Panc1 (cell line): ENCODE data around the gene EPHB6. TPM values are rescaled to one million over a fixed set of nuclear protein-coding genes. Genes with fewer than 3 reads are reported as not detected.

ENCODE experiments used
- ATAC-seq: fragments of 200-7000 bp; cut with Tn5 transposase; 2 replicates; pipeline ENCODE4 v1.9.1; 2020; ENCODE audit warnings: mild to moderate bottlenecking, moderate library complexity
- BruUV-seq: library from RNA; stranded (reverse); fragments of 400-500 nt; replicated peaks from 2 replicates; lab custom pipeline; 2021; lab: Mats Ljungman, UMichigan
- CTCF ChIA-PET: fragments of 300-600 bp; sonication (Branson Sonifier 250); formaldehyde crosslinking; loops from one replicate; lab custom pipeline; 2022; ENCODE audit warnings: antibody characterized with exemption; lab: Charles Lee
- POLR2A ChIA-PET: fragments of 300-600 bp; sonication (Branson Sonifier 250); formaldehyde crosslinking; loops from one replicate; lab custom pipeline; 2022; ENCODE audit warnings: antibody characterized with exemption; lab: Charles Lee
- DNase-seq: peaks from one replicate; pipeline ENCODE4 v3.0.0-alpha.2; 2010; ENCODE audit warnings: low read depth, low spot score
- H3K27ac ChIP-seq: 2 replicates; pipeline ENCODE4 v1.5.1; 2011; ENCODE audit warnings: mild to moderate bottlenecking, low read length, inconsistent platforms
- H3K27me3 ChIP-seq: fragments of 200-500 bp; sonication (Bioruptor generic); 2 replicates; pipeline ENCODE4 v1.6.0; 2014; ENCODE audit warnings: low read length, inconsistent platforms; ENCODE audit not compliant: control insufficient read depth, insufficient read depth
- H3K36me3 ChIP-seq: fragments of 200-500 bp; sonication (Bioruptor generic); 2 replicates; pipeline ENCODE4 v1.5.1; 2014; ENCODE audit warnings: inconsistent platforms, mild to moderate bottlenecking, low read length, moderate library complexity; ENCODE audit not compliant: control insufficient read depth, insufficient read depth
- H3K4me1 ChIP-seq: 2 replicates; pipeline ENCODE4 v1.5.1; 2011; ENCODE audit warnings: inconsistent platforms, mild to moderate bottlenecking, low read length, moderate library complexity; ENCODE audit not compliant: control insufficient read depth, insufficient read depth
- H3K4me3 ChIP-seq, 2 experiments: 2 replicates each; pipeline ENCODE4 v1.5.1; 2011 to 2012; ENCODE audit warnings: low read depth in 2 of 2, low read length in 2 of 2, mild to moderate bottlenecking in 2 of 2, inconsistent platforms in 1 of 2, moderate library complexity in 1 of 2
- H3K9me3 ChIP-seq: fragments of 200-500 bp; sonication (Bioruptor generic); 2 replicates; pipeline ENCODE4 v1.5.1; 2014; ENCODE audit warnings: low read depth, mild to moderate bottlenecking, inconsistent platforms, low read length, moderate library complexity; ENCODE audit not compliant: control insufficient read depth, insufficient read depth
- POLR2AphosphoS5 ChIP-seq: IDR thresholded peaks from 2 replicates; pipeline ENCODE4 v1.6.1; 2012; ENCODE audit warnings: mild to moderate bottlenecking, low read depth, low read length, moderate library complexity
- SIN3A ChIP-seq: IDR thresholded peaks from 2 replicates; pipeline ENCODE4 v1.6.1; 2012; ENCODE audit warnings: low read depth, mild to moderate bottlenecking, low read length, moderate library complexity, borderline replicate concordance; ENCODE audit not compliant: insufficient read depth
- TCF7L2 ChIP-seq: IDR thresholded peaks from 2 replicates; pipeline ENCODE4 v1.6.1; 2011; ENCODE audit warnings: mild to moderate bottlenecking, low read depth, low read length, inconsistent platforms
- in situ Hi-C: cut with HindIII; loops from 2 replicates; pipeline ENCODE4 v1.10.0; 2016; ENCODE audit warnings: low sequenced_read_pairs, low pct_unique_long_range_greater_than_20kb
- intact Hi-C: fragments of 100-400 bp; cut with micrococcal nuclease; formaldehyde crosslinking; loops from one replicate; pipeline ENCODE4 v1.10.0; 2022; ENCODE audit not compliant: unreplicated experiment
- total RNA-seq: library from RNA; stranded (reverse); gene quantifications from one replicate; pipeline ENCODE4 v1.2.1, GENCODE V29; 2021; ENCODE audit not compliant: unreplicated experiment
- TF ChIP-seq, protein P1 (sequence below), 2 experiments: IDR thresholded peaks; 2 replicates each; pipeline ENCODE4 v1.6.1; 2011 to 2012; ENCODE audit warnings: low read depth in 2 of 2, control low read depth in 1 of 2, low read length in 1 of 2, mild to moderate bottlenecking in 1 of 2, moderate library complexity in 1 of 2; ENCODE audit not compliant: insufficient read depth in 1 of 2
- TF ChIP-seq, protein P2 (sequence below): fragments of 450-650 bp; IDR thresholded peaks from 2 replicates; pipeline ENCODE4 v1.5.1; 2017; ENCODE audit warnings: mild to moderate bottlenecking

EPHB6 gene
- total RNA-seq, 1 experiment from 2014 or later: 0.54 TPM

DNA sequence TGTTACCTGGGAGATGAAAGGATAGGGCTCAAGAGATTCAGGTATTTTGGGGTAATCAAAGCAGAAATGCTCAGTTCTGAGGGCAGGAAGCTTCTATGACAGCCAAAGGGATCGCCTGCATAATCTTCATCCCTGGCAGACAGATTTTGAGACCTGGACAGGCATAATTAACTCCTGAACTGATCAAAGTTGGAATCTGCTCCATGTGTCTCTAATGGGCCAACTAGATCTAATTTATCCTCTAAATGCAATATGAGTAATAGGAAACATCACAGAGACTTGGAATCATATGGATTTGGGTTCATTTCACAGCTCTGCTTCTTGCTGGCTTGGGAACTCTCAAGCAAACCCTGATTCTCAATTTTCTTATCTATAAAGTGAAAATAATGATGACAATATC lies 41.2 kb upstream of the EPHB6 start:
- no TSS peak for BruUV-seq
- ATAC-seq: no peak
- H3K36me3 ChIP-seq: no peaks in the 10 kb centered on the region
- in situ Hi-C loops (no loop called here), intact Hi-C loops (loop anchor here (10.0 kb wide), 1 partner anchor 279 kb away; no protein-coding TSS in a partner anchor)
- H3K9me3 ChIP-seq: no peaks in the 10 kb centered on the region
- ChIA-PET CTCF (interaction anchor here (0.7 kb wide), 2 partner anchors 18 to 23 kb away, joined by 7 to 16 read pairs; no protein-coding TSS in a partner anchor), POLR2A (no interaction called here)
- H3K27me3 ChIP-seq: peaks cover 4% of the 10 kb centered on the region
- H3K4me3 ChIP-seq: no peak overlapping the region
- H3K4me1 ChIP-seq: no peaks in the 10 kb centered on the region
- no peak overlapping the region for H3K27ac ChIP-seq
- no peak for DNase-seq
- TF ChIP-seq, protein P1, sequence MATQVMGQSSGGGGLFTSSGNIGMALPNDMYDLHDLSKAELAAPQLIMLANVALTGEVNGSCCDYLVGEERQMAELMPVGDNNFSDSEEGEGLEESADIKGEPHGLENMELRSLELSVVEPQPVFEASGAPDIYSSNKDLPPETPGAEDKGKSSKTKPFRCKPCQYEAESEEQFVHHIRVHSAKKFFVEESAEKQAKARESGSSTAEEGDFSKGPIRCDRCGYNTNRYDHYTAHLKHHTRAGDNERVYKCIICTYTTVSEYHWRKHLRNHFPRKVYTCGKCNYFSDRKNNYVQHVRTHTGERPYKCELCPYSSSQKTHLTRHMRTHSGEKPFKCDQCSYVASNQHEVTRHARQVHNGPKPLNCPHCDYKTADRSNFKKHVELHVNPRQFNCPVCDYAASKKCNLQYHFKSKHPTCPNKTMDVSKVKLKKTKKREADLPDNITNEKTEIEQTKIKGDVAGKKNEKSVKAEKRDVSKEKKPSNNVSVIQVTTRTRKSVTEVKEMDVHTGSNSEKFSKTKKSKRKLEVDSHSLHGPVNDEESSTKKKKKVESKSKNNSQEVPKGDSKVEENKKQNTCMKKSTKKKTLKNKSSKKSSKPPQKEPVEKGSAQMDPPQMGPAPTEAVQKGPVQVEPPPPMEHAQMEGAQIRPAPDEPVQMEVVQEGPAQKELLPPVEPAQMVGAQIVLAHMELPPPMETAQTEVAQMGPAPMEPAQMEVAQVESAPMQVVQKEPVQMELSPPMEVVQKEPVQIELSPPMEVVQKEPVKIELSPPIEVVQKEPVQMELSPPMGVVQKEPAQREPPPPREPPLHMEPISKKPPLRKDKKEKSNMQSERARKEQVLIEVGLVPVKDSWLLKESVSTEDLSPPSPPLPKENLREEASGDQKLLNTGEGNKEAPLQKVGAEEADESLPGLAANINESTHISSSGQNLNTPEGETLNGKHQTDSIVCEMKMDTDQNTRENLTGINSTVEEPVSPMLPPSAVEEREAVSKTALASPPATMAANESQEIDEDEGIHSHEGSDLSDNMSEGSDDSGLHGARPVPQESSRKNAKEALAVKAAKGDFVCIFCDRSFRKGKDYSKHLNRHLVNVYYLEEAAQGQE (IDR thresholded peaks at IDR 0.05; ENCODE audit: insufficient read depth in 1 of 2, low read depth in 2 of 2, low read length in 1 of 2): no peak
- TF ChIP-seq SIN3A: no peak
- no peak for TF ChIP-seq TCF7L2
- TF ChIP-seq, protein P2, sequence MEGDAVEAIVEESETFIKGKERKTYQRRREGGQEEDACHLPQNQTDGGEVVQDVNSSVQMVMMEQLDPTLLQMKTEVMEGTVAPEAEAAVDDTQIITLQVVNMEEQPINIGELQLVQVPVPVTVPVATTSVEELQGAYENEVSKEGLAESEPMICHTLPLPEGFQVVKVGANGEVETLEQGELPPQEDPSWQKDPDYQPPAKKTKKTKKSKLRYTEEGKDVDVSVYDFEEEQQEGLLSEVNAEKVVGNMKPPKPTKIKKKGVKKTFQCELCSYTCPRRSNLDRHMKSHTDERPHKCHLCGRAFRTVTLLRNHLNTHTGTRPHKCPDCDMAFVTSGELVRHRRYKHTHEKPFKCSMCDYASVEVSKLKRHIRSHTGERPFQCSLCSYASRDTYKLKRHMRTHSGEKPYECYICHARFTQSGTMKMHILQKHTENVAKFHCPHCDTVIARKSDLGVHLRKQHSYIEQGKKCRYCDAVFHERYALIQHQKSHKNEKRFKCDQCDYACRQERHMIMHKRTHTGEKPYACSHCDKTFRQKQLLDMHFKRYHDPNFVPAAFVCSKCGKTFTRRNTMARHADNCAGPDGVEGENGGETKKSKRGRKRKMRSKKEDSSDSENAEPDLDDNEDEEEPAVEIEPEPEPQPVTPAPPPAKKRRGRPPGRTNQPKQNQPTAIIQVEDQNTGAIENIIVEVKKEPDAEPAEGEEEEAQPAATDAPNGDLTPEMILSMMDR: no peak
- TF ChIP-seq POLR2AphosphoS5: no peak

DNA sequence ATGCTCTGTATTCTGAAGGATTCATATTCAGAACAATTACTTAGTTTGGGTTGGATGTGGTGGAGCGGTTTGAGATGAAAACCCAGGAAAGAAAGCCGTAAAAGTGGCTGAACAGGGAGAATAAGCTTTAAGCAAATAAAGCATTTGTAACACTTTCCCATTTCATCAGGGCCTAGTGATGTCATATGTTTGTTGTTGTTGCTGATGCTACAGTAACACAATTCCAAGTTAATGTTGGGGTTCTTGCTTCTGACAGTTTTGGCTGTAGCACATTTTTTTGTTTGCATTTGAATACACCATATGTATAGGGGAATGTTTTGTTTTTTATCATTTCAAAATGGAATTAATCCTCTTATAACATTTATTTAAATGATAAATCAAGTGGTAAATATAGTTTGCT lies 40.4 kb upstream of the EPHB6 start:
- in situ Hi-C loops (no loop called here), intact Hi-C loops (loop anchor here (10.0 kb wide), 1 partner anchor 280 kb away; no protein-coding TSS in a partner anchor)
- no peaks in the 10 kb centered on the region for H3K4me1 ChIP-seq
- no peak for ATAC-seq
- BruUV-seq: no TSS peak
- TF ChIP-seq TCF7L2 (no peak), SIN3A (no peak), POLR2AphosphoS5 (no peak)
- TF ChIP-seq, protein P2: no peak
- TF ChIP-seq, protein P1 (IDR thresholded peaks at IDR 0.05; ENCODE audit: insufficient read depth in 1 of 2, low read depth in 2 of 2, low read length in 1 of 2): no peak
- H3K4me3 ChIP-seq: no peak overlapping the region
- ChIA-PET CTCF (interaction anchor here (0.7 kb wide), 1 partner anchor 24 kb away, joined by 7 read pairs; no protein-coding TSS in a partner anchor), POLR2A (no interaction called here)
- no peaks in the 10 kb centered on the region for H3K9me3 ChIP-seq
- peaks cover 4% of the 10 kb centered on the region for H3K27me3 ChIP-seq
- DNase-seq: no peak
- H3K36me3 ChIP-seq: no peaks in the 10 kb centered on the region
- H3K27ac ChIP-seq: no peak overlapping the region
